IMR-90 (cell line): ENCODE measurements around the gene LRRC73. TPM values are rescaled to one million over a fixed set of nuclear protein-coding genes. Genes with fewer than 3 reads are reported as not detected.

ENCODE experiments used
- ATAC-seq: fragments of 200-7000 bp; cut with Tn5 transposase; 2 replicates; pipeline ENCODE4 v1.9.1; 2020; ENCODE audit warnings: low read depth, mild to moderate bottlenecking, moderate library complexity
- BruUV-seq: library from RNA; stranded (reverse); fragments of 400-500 nt; replicated peaks from 2 replicates; lab custom pipeline; 2021; lab: Mats Ljungman, UMichigan
- CTCF ChIA-PET: fragments of 300-600 bp; formaldehyde crosslinking; extraction: SDS; loops from one replicate; lab custom pipeline; 2021; ENCODE audit warnings: antibody characterized with exemption; lab: Yijun Ruan, JAX
- POLR2A ChIA-PET: fragments of 300-600 bp; sonication (Branson Sonifier 250); formaldehyde crosslinking; loops from one replicate; lab custom pipeline; 2022; ENCODE audit warnings: antibody characterized with exemption; ENCODE audit not compliant: unreplicated experiment; lab: Charles Lee
- DNase-seq: peaks from one replicate; pipeline ENCODE4 v3.0.0; 2013
- H2AFZ ChIP-seq: replicated peaks from 2 replicates; pipeline ENCODE3; 2013; ENCODE audit warnings: low read length, mild to moderate bottlenecking; ENCODE audit not compliant: poor library complexity
- H2AK5ac ChIP-seq: 2 replicates; pipeline ENCODE4 v1.6.1; 2013; ENCODE audit warnings: low read depth, low read length, inconsistent platforms
- H2AK9ac ChIP-seq: replicated peaks from 2 replicates; pipeline ENCODE3; 2013; ENCODE audit warnings: mild to moderate bottlenecking, low read depth, low read length, moderate library complexity; ENCODE audit not compliant: poor library complexity
- H2BK120ac ChIP-seq: 2 replicates; pipeline ENCODE4 v1.6.1; 2013; ENCODE audit warnings: low read depth, low read length, inconsistent platforms
- H2BK15ac ChIP-seq: 3 replicates; pipeline ENCODE4 v1.6.1; 2013; ENCODE audit warnings: low read depth, low read length, inconsistent platforms
- H2BK20ac ChIP-seq: 2 replicates; pipeline ENCODE4 v1.6.1; 2013; ENCODE audit warnings: low read depth, mild to moderate bottlenecking, inconsistent platforms, low read length, moderate library complexity
- H2BK5ac ChIP-seq: 2 replicates; pipeline ENCODE4 v1.6.1; 2013; ENCODE audit warnings: mild to moderate bottlenecking, low read depth, low read length, inconsistent platforms; ENCODE audit not compliant: poor library complexity, severe bottlenecking
- H3K14ac ChIP-seq: replicated peaks from 2 replicates; pipeline ENCODE4 v1.6.1; 2013; ENCODE audit warnings: low read depth, low read length, inconsistent platforms
- H3K18ac ChIP-seq: 2 replicates; pipeline ENCODE4 v1.6.1; 2013; ENCODE audit warnings: low read depth, low read length, control low read depth
- H3K23ac ChIP-seq: 2 replicates; pipeline ENCODE4 v1.6.1; 2013; ENCODE audit warnings: low read depth, low read length, inconsistent platforms
- H3K27ac ChIP-seq: 2 replicates; pipeline ENCODE4 v1.5.1; 2013; ENCODE audit warnings: mild to moderate bottlenecking, control low read depth, low read length; ENCODE audit not compliant: insufficient read depth
- H3K27me3 ChIP-seq: 2 replicates; pipeline ENCODE4 v1.6.1; 2013; ENCODE audit warnings: low read length; ENCODE audit not compliant: control insufficient read depth, insufficient read depth
- H3K36me3 ChIP-seq: 2 replicates; pipeline ENCODE4 v1.6.1; 2013; ENCODE audit warnings: low read length, mixed read lengths; ENCODE audit not compliant: control insufficient read depth, insufficient read depth
- H3K4ac ChIP-seq: 2 replicates; pipeline ENCODE4 v1.6.1; 2013; ENCODE audit warnings: low read depth, low read length, inconsistent platforms
- H3K4me1 ChIP-seq: 2 replicates; pipeline ENCODE4 v1.6.1; 2013; ENCODE audit warnings: low read length, mixed read lengths; ENCODE audit not compliant: control insufficient read depth, insufficient read depth
- H3K4me2 ChIP-seq: 2 replicates; pipeline ENCODE4 v1.6.1; 2013; ENCODE audit warnings: low read depth, mild to moderate bottlenecking, control low read depth, low read length, moderate library complexity
- H3K4me3 ChIP-seq: 2 replicates; pipeline ENCODE4 v1.5.1; 2013; ENCODE audit warnings: low read depth, mild to moderate bottlenecking, control low read depth, low read length, moderate library complexity; ENCODE audit not compliant: insufficient read depth
- H3K56ac ChIP-seq: 2 replicates; pipeline ENCODE4 v1.6.1; 2013; ENCODE audit warnings: low read length, inconsistent platforms; ENCODE audit not compliant: insufficient read depth; ENCODE audit errors: extremely low read depth
- H3K79me1 ChIP-seq, 2 experiments: 2 replicates each; pipeline ENCODE4 v1.6.1; 2013; ENCODE audit warnings: low read length in 2 of 2, inconsistent platforms in 1 of 2, low read depth in 1 of 2
- H3K9ac ChIP-seq: 2 replicates; pipeline ENCODE4 v1.6.1; 2013; ENCODE audit warnings: low read depth, low read length, control low read depth
- H3K9me1 ChIP-seq: 2 replicates; pipeline ENCODE4 v1.6.1; 2013; ENCODE audit warnings: low read length, inconsistent platforms; ENCODE audit not compliant: insufficient read depth
- H3K9me3 ChIP-seq: 2 replicates; pipeline ENCODE4 v1.6.1; 2013; ENCODE audit warnings: low read length; ENCODE audit not compliant: control insufficient read depth, insufficient read depth
- H4K20me1 ChIP-seq: 2 replicates; pipeline ENCODE4 v1.6.1; 2013; ENCODE audit warnings: low read length, inconsistent platforms; ENCODE audit not compliant: insufficient read depth
- H4K5ac ChIP-seq: 2 replicates; pipeline ENCODE4 v1.6.1; 2013; ENCODE audit warnings: mild to moderate bottlenecking, low read depth, low read length, control low read depth
- H4K8ac ChIP-seq, 2 experiments: 2 replicates each; pipeline ENCODE4 v1.6.1; 2013; ENCODE audit warnings: low read depth in 2 of 2, low read length in 2 of 2, control low read depth in 1 of 2, inconsistent platforms in 1 of 2
- H4K91ac ChIP-seq: 2 replicates; pipeline ENCODE4 v1.6.1; 2013; ENCODE audit warnings: low read depth, low read length, inconsistent platforms; ENCODE audit not compliant: insufficient read depth
- CEBPB ChIP-seq: IDR thresholded peaks from 2 replicates; pipeline ENCODE4 v1.6.1; 2012; ENCODE audit warnings: low read depth, low read length, improper control_type of control experiment
- CHD1 ChIP-seq: IDR thresholded peaks from 2 replicates; pipeline ENCODE4 v1.6.1; 2012; ENCODE audit warnings: low read depth, low read length, improper control_type of control experiment
- FOS ChIP-seq: fragments of 150-350 bp; IDR thresholded peaks from 2 replicates; pipeline ENCODE4 v1.6.1; 2016; ENCODE audit warnings: low read depth, low read length
- MAZ ChIP-seq: IDR thresholded peaks from 2 replicates; pipeline ENCODE4 v1.6.1; 2012; ENCODE audit warnings: low read depth, mild to moderate bottlenecking, low read length, improper control_type of control experiment, moderate library complexity, borderline replicate concordance
- RFX5 ChIP-seq: IDR thresholded peaks from 2 replicates; pipeline ENCODE4 v1.8.0; 2012; ENCODE audit warnings: low read depth, mild to moderate bottlenecking, low read length, moderate library complexity
- SMC3 ChIP-seq: fragments of 150-350 bp; IDR thresholded peaks from 2 replicates; pipeline ENCODE4 v1.6.1; 2016; ENCODE audit warnings: low read depth, mild to moderate bottlenecking, antibody characterized with exemption, low read length, moderate library complexity
- WGBS, 2 experiments: methylation state at CpG; one replicate each; pipeline versions ENCODE4 v1.1.5 to v1.1.7; 2013; ENCODE audit warnings: missing lambda C conversion rate in 2 of 2; ENCODE audit not compliant: insufficient read length in 1 of 2; ENCODE audit errors: extremely low coverage in 2 of 2; 5-methylcytosine and 5-hydroxymethylcytosine counted together
- dilution Hi-C: fragments of 300-500 bp; cut with HindIII; formaldehyde crosslinking; loops from one replicate; pipeline ENCODE4 v1.14.3; 2018; ENCODE audit warnings: low sequenced_read_pairs; ENCODE audit not compliant: unreplicated experiment
- in situ Hi-C: fragments of 300-500 bp; cut with MboI; formaldehyde crosslinking; loops from 3 replicates; pipeline ENCODE4 v1.14.3; 2019; ENCODE audit warnings: low sequenced_read_pairs, inconsistent platforms, mixed read lengths
- intact Hi-C: fragments of 100-400 bp; cut with micrococcal nuclease; formaldehyde crosslinking; loops from 2 replicates; pipeline ENCODE4 v1.10.0; 2022
- polyA plus RNA-seq, 3 experiments: library from polyadenylated mRNA; depleted of rRNA; stranded (reverse); fragments of >200 nt; gene quantifications; 2 replicates each; pipeline ENCODE4 v1.2.3, GENCODE V29; 2012; ENCODE audit warnings: low replicate concordance in 1 of 3
- total RNA-seq: library from RNA; depleted of rRNA; stranded (reverse); fragments of >200 nt; gene quantifications from 2 replicates; pipeline ENCODE4 v1.2.3, GENCODE V29; 2012
- TF ChIP-seq, protein P1 (sequence below): fragments of 150-350 bp; IDR thresholded peaks from 2 replicates; pipeline ENCODE4 v1.6.1; 2017; ENCODE audit warnings: mild to moderate bottlenecking, antibody characterized with exemption, low read length, low read depth

Gene LRRC73
- total and polyA plus RNA-seq, 2 of the 4 experiments (the other 2 are of a cell fraction), result under 0.01 to 0.31 TPM

- ChIA-PET POLR2A (interaction anchor here (0.5 to 0.6 kb wide), 3 partner anchors 8 to 965 kb away, joined by 3 to 5 read pairs (median 3); no protein-coding TSS in a partner anchor), CTCF (no interaction called here)
- in situ Hi-C loops, result no loop called here
Observed at GRCh38 chr6:43478008-43478372, 32.2 kb downstream of the LRRC73 start.

More at GRCh38 chr6:43478008-43478372, 32.2 kb downstream of the LRRC73 start:
- Histone ChIP-seq H3K18ac (no peak overlapping the region), H2AK5ac (peak overlapping the region; percentile 71), H2AFZ (peak overlapping the region; percentile 78), H3K4ac (peak overlapping the region; percentile 67), H3K4me1 (peaks cover 7% of the 10 kb centered on the region), H3K4me2 (peak overlapping the region; percentile 84), H4K91ac (peak overlapping the region; percentile 26), H2BK120ac (no peak overlapping the region), H3K9me1 (peaks cover 26% of the 10 kb centered on the region), H3K79me1 (peaks cover 35 to 50% of the 10 kb centered on the region in 2 experiments), H3K4me3 (peak overlapping the region; percentile 66), H2BK15ac (no peak overlapping the region), H3K36me3 (no peaks in the 10 kb centered on the region), H3K27ac (peak overlapping the region; percentile 83), H3K27me3 (no peaks in the 10 kb centered on the region), H4K5ac (0 out of 2 replicates have a peak overlapping the region, but pooled peaks have one; percentile 4), H3K9ac (peak overlapping the region; percentile 83), H3K14ac (peak overlapping the region; percentile 82), H3K56ac (peak overlapping the region; percentile 74), H3K23ac (peak overlapping the region; percentile 54), H2BK5ac (no peak overlapping the region), H4K8ac (peak overlapping the region; percentile 92), H2AK9ac (peak overlapping the region; percentile 88), H4K20me1 (peaks cover 6% of the 10 kb centered on the region; the same call in 1 of the 2 replicates), H2BK20ac (no peak overlapping the region), H3K9me3 (no peaks in the 10 kb centered on the region)
- no CpG with 5 or more reads among the region's 3 CpGs for WGBS, 2 experiments
- intact Hi-C loops, result no loop called here
- ATAC-seq (no peak), DNase-seq (no peak)
- TF ChIP-seq CHD1 (no peak), SMC3 (no peak), CEBPB (no peak), MAZ (no peak), RFX5 (no peak), FOS (no peak)
- TF ChIP-seq, protein P1, sequence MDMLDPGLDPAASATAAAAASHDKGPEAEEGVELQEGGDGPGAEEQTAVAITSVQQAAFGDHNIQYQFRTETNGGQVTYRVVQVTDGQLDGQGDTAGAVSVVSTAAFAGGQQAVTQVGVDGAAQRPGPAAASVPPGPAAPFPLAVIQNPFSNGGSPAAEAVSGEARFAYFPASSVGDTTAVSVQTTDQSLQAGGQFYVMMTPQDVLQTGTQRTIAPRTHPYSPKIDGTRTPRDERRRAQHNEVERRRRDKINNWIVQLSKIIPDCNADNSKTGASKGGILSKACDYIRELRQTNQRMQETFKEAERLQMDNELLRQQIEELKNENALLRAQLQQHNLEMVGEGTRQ, result no peak
- no TSS peak for BruUV-seq
- dilution Hi-C loops, result no loop called here
